ENCODE measurements around the gene KCNQ1.

Gene KCNQ1

GRCh38 chr11:2782769-2783168 is 338.0 kb downstream of the KCNQ1 start:
- Histone ChIP-seq H3K4me3 (ENCODE audit: control insufficient read depth in 1 of 7, extremely low read depth in 1 of 7, insufficient read depth in 4 of 7, low read depth in 2 of 7, low read length in 6 of 7) (no peak overlapping the region), H3K4me1 (ENCODE audit: control extremely low read depth in 1 of 4, control insufficient read depth in 4 of 4, insufficient read depth in 4 of 4, low read length in 3 of 4) (peaks cover 5 to 63% (median 50%) of the 10 kb centered on the region in 4 experiments), H3K27ac (ENCODE audit: insufficient read depth in 1 of 2, low read depth in 1 of 2, low read length in 2 of 2, poor library complexity in 1 of 2, severe bottlenecking in 2 of 2) (no peak overlapping the region), H3K9me3 (ENCODE audit: control extremely low read depth in 1 of 5, control insufficient read depth in 4 of 5, insufficient read depth in 2 of 5, low read depth in 1 of 5, low read length in 4 of 5) (peaks cover 0 to 6% (median 0%) of the 10 kb centered on the region in 5 experiments), H3K36me3 (ENCODE audit: control insufficient read depth in 4 of 4, insufficient read depth in 4 of 4, low read length in 3 of 4) (no peaks in the 10 kb centered on the region), H3K27me3 (replicated peaks in 2 of 5; ENCODE audit: control insufficient read depth in 4 of 5, insufficient read depth in 5 of 5, low read length in 4 of 5) (no peaks in the 10 kb centered on the region)
- POLR2A ChIA-PET: no interaction called here
- no peak for DNase-seq
- CTCF ChIA-PET: interaction anchor here (3.2 kb wide), 1 partner anchor 11 kb away, joined by 9 read pairs; no protein-coding TSS in a partner anchor
- no CpG with 5 or more reads among the region's 2 CpGs for WGBS (ENCODE audit: insufficient coverage)

GRCh38 chr11:2783536-2784082 is 338.8 kb downstream of the KCNQ1 start:
- POLR2A ChIA-PET: no interaction called here
- peak in 2 of 3 donors; percentile 61 to 75 for DNase-seq
- Histone ChIP-seq H3K4me3 (ENCODE audit: control insufficient read depth in 1 of 7, extremely low read depth in 1 of 7, insufficient read depth in 4 of 7, low read depth in 2 of 7, low read length in 6 of 7) (no peak overlapping the region), H3K27me3 (replicated peaks in 2 of 5; ENCODE audit: control insufficient read depth in 4 of 5, insufficient read depth in 5 of 5, low read length in 4 of 5) (no peaks in the 10 kb centered on the region), H3K36me3 (ENCODE audit: control insufficient read depth in 4 of 4, insufficient read depth in 4 of 4, low read length in 3 of 4) (no peaks in the 10 kb centered on the region), H3K4me1 (ENCODE audit: control extremely low read depth in 1 of 4, control insufficient read depth in 4 of 4, insufficient read depth in 4 of 4, low read length in 3 of 4) (peaks cover 5 to 62% (median 45%) of the 10 kb centered on the region in 4 experiments), H3K9me3 (ENCODE audit: control extremely low read depth in 1 of 5, control insufficient read depth in 4 of 5, insufficient read depth in 2 of 5, low read depth in 1 of 5, low read length in 4 of 5) (peaks cover 0 to 6% (median 0%) of the 10 kb centered on the region in 5 experiments), H3K27ac (ENCODE audit: insufficient read depth in 1 of 2, low read depth in 1 of 2, low read length in 2 of 2, poor library complexity in 1 of 2, severe bottlenecking in 2 of 2) (peak overlapping the region in 1 of 2 experiments; percentile 46)
- CTCF ChIA-PET: interaction anchor here (3.2 kb wide), 1 partner anchor 10 kb away, joined by 9 read pairs; no protein-coding TSS in a partner anchor

- 97% methylated on average over 7 of the region's 10 CpGs for WGBS (ENCODE audit: insufficient coverage)
- peaks cover 0 to 6% (median 0%) of the 10 kb centered on the region in 5 experiments for H3K9me3 ChIP-seq (ENCODE audit: control extremely low read depth in 1 of 5, control insufficient read depth in 4 of 5, insufficient read depth in 2 of 5, low read depth in 1 of 5, low read length in 4 of 5)
- peaks cover 0 to 43% (median 23%) of the 10 kb centered on the region in 4 experiments for H3K4me1 ChIP-seq (ENCODE audit: control extremely low read depth in 1 of 4, control insufficient read depth in 4 of 4, insufficient read depth in 4 of 4, low read length in 3 of 4)
- H3K27me3 ChIP-seq (replicated peaks in 2 of 5; ENCODE audit: control insufficient read depth in 4 of 5, insufficient read depth in 5 of 5, low read length in 4 of 5): no peaks in the 10 kb centered on the region
- ChIA-PET POLR2A (interaction anchor here (1.7 kb wide), 1 partner anchor 9 kb away, joined by 5 read pairs; no protein-coding TSS in a partner anchor), CTCF (interaction anchor here (1.0 to 2.2 kb wide), 3 partner anchors 9 to 108 kb away, joined by 3 to 5 read pairs (median 4); no protein-coding TSS in a partner anchor)
- no peak overlapping the region for H3K27ac ChIP-seq (ENCODE audit: insufficient read depth in 1 of 2, low read depth in 1 of 2, low read length in 2 of 2, poor library complexity in 1 of 2, severe bottlenecking in 2 of 2)
- H3K36me3 ChIP-seq (ENCODE audit: control insufficient read depth in 4 of 4, insufficient read depth in 4 of 4, low read length in 3 of 4): no peaks in the 10 kb centered on the region
- no peak overlapping the region for H3K4me3 ChIP-seq (ENCODE audit: control insufficient read depth in 1 of 7, extremely low read depth in 1 of 7, insufficient read depth in 4 of 7, low read depth in 2 of 7, low read length in 6 of 7)
- no peak for DNase-seq
Measured at GRCh38 chr11:2787816-2788167, 343.0 kb downstream of the KCNQ1 start.

GRCh38 chr11:2788168-2789071 is 343.6 kb downstream of the KCNQ1 start:
- Histone ChIP-seq H3K36me3 (ENCODE audit: control insufficient read depth in 4 of 4, insufficient read depth in 4 of 4, low read length in 3 of 4) (no peaks in the 10 kb centered on the region), H3K4me1 (ENCODE audit: control extremely low read depth in 1 of 4, control insufficient read depth in 4 of 4, insufficient read depth in 4 of 4, low read length in 3 of 4) (peaks cover 0 to 37% (median 21%) of the 10 kb centered on the region in 4 experiments), H3K27me3 (replicated peaks in 2 of 5; ENCODE audit: control insufficient read depth in 4 of 5, insufficient read depth in 5 of 5, low read length in 4 of 5) (no peaks in the 10 kb centered on the region), H3K27ac (ENCODE audit: insufficient read depth in 1 of 2, low read depth in 1 of 2, low read length in 2 of 2, poor library complexity in 1 of 2, severe bottlenecking in 2 of 2) (no peak overlapping the region), H3K9me3 (ENCODE audit: control extremely low read depth in 1 of 5, control insufficient read depth in 4 of 5, insufficient read depth in 2 of 5, low read depth in 1 of 5, low read length in 4 of 5) (peaks cover 0 to 6% (median 0%) of the 10 kb centered on the region in 5 experiments), H3K4me3 (ENCODE audit: control insufficient read depth in 1 of 7, extremely low read depth in 1 of 7, insufficient read depth in 4 of 7, low read depth in 2 of 7, low read length in 6 of 7) (peak overlapping the region in 3 of 7 experiments; percentile 5 to 62 (median 42))
- peak in 2 of 3 donors; percentile 33 to 57 for DNase-seq
- WGBS (ENCODE audit: insufficient coverage): 46% methylated on average over 13 of the region's 22 CpGs
- POLR2A ChIA-PET: interaction anchor here (1.7 kb wide), 1 partner anchor 10 kb away, joined by 5 read pairs; no protein-coding TSS in a partner anchor
- CTCF ChIA-PET: interaction anchor here (0.6 to 2.3 kb wide), 12 partner anchors 9 to 257 kb away, joined by 3 to 10 read pairs (median 4); no protein-coding TSS in a partner anchor

- Histone ChIP-seq H3K9me3 (ENCODE audit: control extremely low read depth in 1 of 5, control insufficient read depth in 4 of 5, insufficient read depth in 2 of 5, low read depth in 1 of 5, low read length in 4 of 5) (peaks cover 0 to 6% (median 0%) of the 10 kb centered on the region in 5 experiments), H3K4me3 (ENCODE audit: control insufficient read depth in 1 of 7, extremely low read depth in 1 of 7, insufficient read depth in 4 of 7, low read depth in 2 of 7, low read length in 6 of 7) (no peak overlapping the region), H3K27ac (ENCODE audit: insufficient read depth in 1 of 2, low read depth in 1 of 2, low read length in 2 of 2, poor library complexity in 1 of 2, severe bottlenecking in 2 of 2) (no peak overlapping the region), H3K4me1 (ENCODE audit: control extremely low read depth in 1 of 4, control insufficient read depth in 4 of 4, insufficient read depth in 4 of 4, low read length in 3 of 4) (peaks cover 0 to 38% (median 26%) of the 10 kb centered on the region in 4 experiments), H3K27me3 (replicated peaks in 2 of 5; ENCODE audit: control insufficient read depth in 4 of 5, insufficient read depth in 5 of 5, low read length in 4 of 5) (no peaks in the 10 kb centered on the region), H3K36me3 (ENCODE audit: control insufficient read depth in 4 of 4, insufficient read depth in 4 of 4, low read length in 3 of 4) (no peaks in the 10 kb centered on the region)
- POLR2A ChIA-PET: interaction anchor here (1.4 to 1.7 kb wide), 2 partner anchors 9 to 11 kb away, joined by 3 to 5 read pairs; no protein-coding TSS in a partner anchor
- no peak for DNase-seq
- CTCF ChIA-PET: interaction anchor here (0.6 to 2.3 kb wide), 11 partner anchors 9 to 258 kb away, joined by 3 to 10 read pairs (median 5); no protein-coding TSS in a partner anchor
- 97% methylated on average over 18 of the region's 18 CpGs for WGBS (ENCODE audit: insufficient coverage)
Measured at GRCh38 chr11:2789331-2789730, 344.5 kb downstream of the KCNQ1 start.

GRCh38 chr11:2789791-2790567 is 345.2 kb downstream of the KCNQ1 start:
- Histone ChIP-seq H3K9me3 (ENCODE audit: control extremely low read depth in 1 of 5, control insufficient read depth in 4 of 5, insufficient read depth in 2 of 5, low read depth in 1 of 5, low read length in 4 of 5) (peaks cover 0 to 6% (median 0%) of the 10 kb centered on the region in 5 experiments), H3K27ac (ENCODE audit: insufficient read depth in 1 of 2, low read depth in 1 of 2, low read length in 2 of 2, poor library complexity in 1 of 2, severe bottlenecking in 2 of 2) (no peak overlapping the region), H3K36me3 (ENCODE audit: control insufficient read depth in 4 of 4, insufficient read depth in 4 of 4, low read length in 3 of 4) (no peaks in the 10 kb centered on the region), H3K27me3 (replicated peaks in 2 of 5; ENCODE audit: control insufficient read depth in 4 of 5, insufficient read depth in 5 of 5, low read length in 4 of 5) (no peaks in the 10 kb centered on the region), H3K4me1 (ENCODE audit: control extremely low read depth in 1 of 4, control insufficient read depth in 4 of 4, insufficient read depth in 4 of 4, low read length in 3 of 4) (peaks cover 0 to 44% (median 33%) of the 10 kb centered on the region in 4 experiments), H3K4me3 (ENCODE audit: control insufficient read depth in 1 of 7, extremely low read depth in 1 of 7, insufficient read depth in 4 of 7, low read depth in 2 of 7, low read length in 6 of 7) (no peak overlapping the region)
- no peak for DNase-seq
- ChIA-PET POLR2A (interaction anchor here (1.4 kb wide), 1 partner anchor 9 kb away, joined by 3 read pairs; no protein-coding TSS in a partner anchor), CTCF (interaction anchor here (0.7 to 2.3 kb wide), 10 partner anchors 9 to 258 kb away, joined by 3 to 10 read pairs (median 6); no protein-coding TSS in a partner anchor)
- 97% methylated on average over 5 of the region's 6 CpGs for WGBS (ENCODE audit: insufficient coverage)

Measured in common myeloid progenitor, CD34-positive (primary cell).